K562 (cell line): Measurements from ENCODE around the gene HECW1. TPM values are rescaled to one million over a fixed set of nuclear protein-coding genes. Genes with fewer than 3 reads are reported as not detected.

Experiments used
- ATAC-seq: fragments of 200-7000 bp; cut with Tn5 transposase; 3 replicates; pipeline ENCODE4 v1.9.1; 2020; ENCODE audit warnings: moderate library complexity
- BruUV-seq: library from RNA; stranded (reverse); fragments of 400-500 nt; replicated peaks from 2 replicates; lab custom pipeline; 2021; lab: Mats Ljungman, UMichigan
- CTCF ChIA-PET: fragments of 300-600 bp; formaldehyde crosslinking; extraction: SDS; loops from one replicate; lab custom pipeline; 2021; ENCODE audit warnings: low intra/inter-chr PET ratio; lab: Yijun Ruan, JAX
- POLR2A ChIA-PET: fragments of 300-600, 350-650 bp; sonication (Branson Sonifier 250); formaldehyde crosslinking; extraction: SDS; loops from one replicate; lab custom pipeline; 2021; ENCODE audit warnings: antibody characterized with exemption, inconsistent platforms; lab: Yijun Ruan, JAX
- DNase-seq, 4 experiments: peaks; one replicate each; pipeline versions ENCODE4 v3.0.0 to v3.0.0-alpha.2; 2011 to 2018; ENCODE audit warnings: low spot score in 3 of 4, mixed read lengths in 3 of 4; ENCODE audit errors: extremely low read depth in 1 of 4
- FAIRE-seq: peaks from 2 replicates; lab custom pipeline; 2011; peaks lifted over from hg19 to GRCh38; lab: Jason Lieb, UNC
- H2AFZ ChIP-seq: 2 replicates; pipeline ENCODE4 v1.6.0; 2011; ENCODE audit warnings: low read depth, low read length, control low read depth, inconsistent platforms
- H3K27ac ChIP-seq: fragments of 200-600 bp; 3 replicates; pipeline ENCODE4 v1.8.0; 2011; ENCODE audit warnings: low read depth, mild to moderate bottlenecking, control low read depth, inconsistent platforms, low read length, moderate library complexity, mixed read lengths; ENCODE audit errors: extremely low read depth
- H3K27me3 ChIP-seq, 2 experiments: fragments of 300-600 bp in 1 of 2; 2 replicates in 1 of 2; 3 replicates in 1 of 2; pipeline versions ENCODE4 v1.6.0 to v1.8.0; 2011; ENCODE audit warnings: inconsistent platforms in 2 of 2, low read length in 2 of 2, mild to moderate bottlenecking in 1 of 2, mixed read lengths in 1 of 2, moderate library complexity in 1 of 2; ENCODE audit not compliant: control insufficient read depth in 2 of 2, insufficient read depth in 2 of 2
- H3K36me3 ChIP-seq: fragments of 300-600 bp; 3 replicates; pipeline ENCODE4 v1.8.0; 2011; ENCODE audit warnings: mild to moderate bottlenecking, low read length, inconsistent platforms; ENCODE audit not compliant: control insufficient read depth, insufficient read depth
- H3K4me1 ChIP-seq, 2 experiments: fragments of 200-600 bp in 1 of 2; replicated peaks in 1 of 2; 2 replicates in 1 of 2; 3 replicates in 1 of 2; pipeline versions ENCODE4 v1.5.1 to v1.8.0; 2011; ENCODE audit warnings: inconsistent platforms in 2 of 2, low read length in 2 of 2, mild to moderate bottlenecking in 1 of 2, mixed read lengths in 1 of 2, moderate library complexity in 1 of 2; ENCODE audit not compliant: control insufficient read depth in 2 of 2, insufficient read depth in 2 of 2
- H3K4me2 ChIP-seq: 2 replicates; pipeline ENCODE4 v1.6.1; 2011; ENCODE audit warnings: low read length, control low read depth, inconsistent platforms, mixed read lengths; ENCODE audit not compliant: insufficient read depth
- H3K4me3 ChIP-seq: fragments of 200-600 bp; sonication (generic), shearing (Covaris generic); 2 replicates; pipeline ENCODE4 v1.5.1; 2016; ENCODE audit warnings: control low read depth, inconsistent platforms
- H3K79me2 ChIP-seq: fragments of 200-600 bp; 3 replicates; pipeline ENCODE4 v1.8.0; 2011; ENCODE audit warnings: low read length, inconsistent platforms; ENCODE audit not compliant: control insufficient read depth, insufficient read depth
- H3K9ac ChIP-seq, 2 experiments: 2 replicates each; pipeline versions ENCODE4 v1.6.0 to v1.6.1; 2011; ENCODE audit warnings: low read depth in 2 of 2, low read length in 2 of 2, control low read depth in 1 of 2, inconsistent platforms in 1 of 2, mild to moderate bottlenecking in 1 of 2, mixed read lengths in 1 of 2; ENCODE audit not compliant: insufficient read depth in 1 of 2
- H3K9me1 ChIP-seq: one replicate; pipeline ENCODE4 v1.6.0; 2011; ENCODE audit warnings: inconsistent platforms, mild to moderate bottlenecking, low read length, moderate library complexity; ENCODE audit not compliant: control insufficient read depth, insufficient read depth
- H3K9me3 ChIP-seq: replicated peaks from 2 replicates; pipeline ENCODE4 v1.5.1; 2011; ENCODE audit warnings: low read depth, low read length, inconsistent platforms; ENCODE audit not compliant: control insufficient read depth, insufficient read depth
- H4K20me1 ChIP-seq: replicated peaks from 2 replicates; pipeline ENCODE4 v1.6.1; 2011; ENCODE audit warnings: low read length, inconsistent platforms, mixed read lengths; ENCODE audit not compliant: control insufficient read depth, insufficient read depth
- ADNP ChIP-seq: fragments of 200-800 bp; sonication (Bioruptor generic); IDR thresholded peaks from 2 replicates; pipeline ENCODE4 v1.6.1; 2016; ENCODE audit warnings: missing genetic modification characterization, missing compliant biosample characterization
- CREB1 ChIP-seq, 2 experiments: sonication (generic) in 1 of 2; formaldehyde crosslinking in 1 of 2; IDR thresholded peaks; 2 replicates each; pipeline versions ENCODE4 v1.6.1 to v1.8.0; 2012 to 2022; ENCODE audit warnings: inconsistent platforms in 1 of 2, mild to moderate bottlenecking in 1 of 2, missing genetic modification reagents in 1 of 2, moderate library complexity in 1 of 2
- MBD2 ChIP-seq: sonication (generic); IDR thresholded peaks from 2 replicates; pipeline ENCODE4 v1.6.1; 2016; ENCODE audit warnings: low read depth, borderline replicate concordance
- WGBS: fragments of 100-300 bp; shearing (Covaris generic); methylation state at CpG from one replicate; pipeline ENCODE4 v1.1.6; 2016; ENCODE audit warnings: low coverage, mixed read lengths; ENCODE audit not compliant: insufficient coverage; ENCODE audit errors: missing lambda C conversion rate; 5-methylcytosine and 5-hydroxymethylcytosine counted together
- in situ Hi-C: fragments of 300-500 bp; cut with MboI; formaldehyde crosslinking; loops from 4 replicates; pipeline ENCODE4 v1.15.0; 2018; ENCODE audit warnings: inconsistent platforms, mixed read lengths
- intact Hi-C: fragments of 100-400 bp; cut with micrococcal nuclease; formaldehyde crosslinking; loops from 2 replicates; pipeline ENCODE4 v1.14.2; 2022
- polyA plus RNA-seq, 8 experiments: library from polyadenylated mRNA; depleted of rRNA in 4 of 8; stranded (reverse) in 5 of 8; unstranded in 3 of 8; fragments of >200 nt; fragmentation: Nextera tagmentation in 2 of 8; fragmentation: Illumina TruSeq in 1 of 8; extraction: Ambion mirVana in 2 of 8; extraction: Trizol in 1 of 8; gene quantifications; 2 replicates each; pipeline versions ENCODE4 v1.2.1 to v1.2.3, GENCODE V29; 2011 to 2014; ENCODE audit warnings: inconsistent platforms in 1 of 8, missing spikeins in 1 of 8
- total RNA-seq, 7 experiments: library from RNA; depleted of rRNA in 6 of 7; stranded (reverse); fragments of >200 nt in 6 of 7; fragmentation: Illumina TruSeq in 2 of 7; extraction: Trizol in 2 of 7; gene quantifications; 2 replicates each; pipeline versions ENCODE4 v1.2.1 to v1.2.3, GENCODE V29; 2011 to 2021; ENCODE audit warnings: low replicate concordance in 1 of 7
- TF ChIP-seq, protein P1 (sequence below), 2 experiments: fragments of 450-650 bp in 1 of 2; sonication (generic) in 1 of 2; formaldehyde crosslinking in 1 of 2; IDR thresholded peaks in 1 of 2; conservative IDR thresholded peaks in 1 of 2; 2 replicates each; pipeline versions ENCODE4 v1.6.1 to v1.8.1; 2016 to 2023; ENCODE audit warnings: mild to moderate bottlenecking in 2 of 2, moderate library complexity in 2 of 2, inconsistent platforms in 1 of 2, missing genetic modification reagents in 1 of 2

HECW1 gene
- total and polyA plus RNA-seq, 9 of the 15 experiments (the other 6 are each of a cell fraction or from before 2014, with no cell fraction given) = 0.07 to 0.31 (median 0.13) TPM; not detected in 4

DNA sequence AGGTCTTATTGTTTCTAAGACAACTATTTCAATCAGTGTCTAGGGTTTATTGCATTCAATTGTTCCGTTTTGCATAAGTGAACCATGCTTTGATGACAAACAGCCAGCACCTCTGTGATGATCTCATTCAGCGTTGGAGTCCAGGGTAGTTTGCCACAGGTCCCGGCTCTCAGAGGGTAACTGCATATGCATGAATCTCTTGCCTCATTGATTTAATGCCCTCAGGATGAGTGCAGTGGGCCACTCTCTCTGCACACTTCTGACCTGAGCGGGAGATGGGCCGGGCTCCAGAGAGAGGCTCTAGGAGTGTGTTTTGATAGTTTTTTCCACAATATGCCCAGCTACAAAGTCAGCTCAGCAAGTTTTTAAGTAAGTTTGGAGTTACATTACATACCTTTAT, 83.9 kb downstream of the HECW1 start:
- Histone ChIP-seq H2AFZ (no peak overlapping the region), H4K20me1 (no peaks in the 10 kb centered on the region), H3K79me2 (no peaks in the 10 kb centered on the region), H3K4me1 (no peaks in the 10 kb centered on the region), H3K4me3 (no peak overlapping the region), H3K4me2 (no peak overlapping the region), H3K27ac (no peak overlapping the region), H3K27me3 (peaks cover 9 to 38% of the 10 kb centered on the region in 2 experiments; a peak in 4 of 5 replicates), H3K9me3 (no peaks in the 10 kb centered on the region), H3K36me3 (no peaks in the 10 kb centered on the region), H3K9ac (no peak overlapping the region), H3K9me1 (no peaks in the 10 kb centered on the region)
- POLR2A ChIA-PET = no interaction called here
- 4% methylated on average over 5 of the region's 5 CpGs for WGBS
- no TSS peak for BruUV-seq
- CTCF ChIA-PET = no interaction called here
- ATAC-seq = no peak
- TF ChIP-seq CREB1 (IDR thresholded peaks at IDR 0.05) = no peak
- TF ChIP-seq CREB1 (CRISPR knock-in tag; IDR thresholded peaks at IDR 0.05) = no peak
- TF ChIP-seq MBD2 = no peak
- TF ChIP-seq ADNP (tag) = no peak
- TF ChIP-seq, protein P1, sequence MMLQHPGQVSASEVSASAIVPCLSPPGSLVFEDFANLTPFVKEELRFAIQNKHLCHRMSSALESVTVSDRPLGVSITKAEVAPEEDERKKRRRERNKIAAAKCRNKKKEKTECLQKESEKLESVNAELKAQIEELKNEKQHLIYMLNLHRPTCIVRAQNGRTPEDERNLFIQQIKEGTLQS (IDR thresholded peaks at IDR 0.05) = 0 out of 2 replicates have a peak, but pooled peaks have one; percentile 14
- TF ChIP-seq, protein P1 (CRISPR knock-in tag; conservative IDR thresholded peaks at IDR 0.05) = no peak
- intact Hi-C loops (no loop called here), in situ Hi-C loops (no loop called here)
- DNase-seq = no peak
- FAIRE-seq = no peak
